Astrocyte of the hippocampus (primary cell): Measurements from ENCODE around the gene RASAL2.
A peak's percentile ranks its signal among the peaks of the same experiment; 100 is the strongest.

Experiments
- DNase-seq: peaks from one replicate; pipeline ENCODE4 v3.0.0; 2011; ENCODE audit warnings: low read depth, low spot score

RASAL2 gene

GRCh38 chr1:178452013-178452412 lies 358.1 kb downstream of the RASAL2 start:
- DNase-seq: no peak

GRCh38 chr1:178456472-178456871 lies 362.6 kb downstream of the RASAL2 start:
- DNase-seq: no peak

GRCh38 chr1:178457651-178458050 lies 363.7 kb downstream of the RASAL2 start:
- no peak for DNase-seq

GRCh38 chr1:178458203-178458602 lies 364.3 kb downstream of the RASAL2 start:
- DNase-seq: no peak

GRCh38 chr1:178461104-178461503 lies 367.2 kb downstream of the RASAL2 start:
- DNase-seq: peak; percentile 24

GRCh38 chr1:178461701-178462100 lies 367.8 kb downstream of the RASAL2 start:
- DNase-seq: peak; percentile 28

- no peak for DNase-seq
Measured at GRCh38 chr1:178464141-178464540, 370.2 kb downstream of the RASAL2 start.

GRCh38 chr1:178464566-178464965 lies 370.7 kb downstream of the RASAL2 start:
- no peak for DNase-seq

- DNase-seq: peak; percentile 60
Measured at GRCh38 chr1:178465011-178465410, 371.1 kb downstream of the RASAL2 start.

- no peak for DNase-seq
Measured at GRCh38 chr1:178467837-178468236, 373.9 kb downstream of the RASAL2 start.

- no peak for DNase-seq
Measured at GRCh38 chr1:178470411-178470960, 376.6 kb downstream of the RASAL2 start.

GRCh38 chr1:178472531-178472930 lies 378.6 kb downstream of the RASAL2 start:
- no peak for DNase-seq

GRCh38 chr1:178477373-178477772 lies 383.5 kb downstream of the RASAL2 start:
- no peak for DNase-seq

- no peak for DNase-seq
Measured at GRCh38 chr1:178477841-178478240, 383.9 kb downstream of the RASAL2 start.

GRCh38 chr1:178483251-178483957 lies 389.5 kb downstream of the RASAL2 start:
- DNase-seq: no peak

- no peak for DNase-seq
Measured at GRCh38 chr1:178484698-178485225, 390.9 kb downstream of the RASAL2 start.

GRCh38 chr1:178485541-178485981 lies 391.7 kb downstream of the RASAL2 start:
- DNase-seq: no peak

- no peak for DNase-seq
Measured at GRCh38 chr1:178486100-178487069, 392.5 kb downstream of the RASAL2 start.

- DNase-seq: no peak
Measured at GRCh38 chr1:178487070-178487615, 393.2 kb downstream of the RASAL2 start.

- DNase-seq: no peak
Measured at GRCh38 chr1:178488393-178488792, 394.5 kb downstream of the RASAL2 start.

GRCh38 chr1:178489399-178489798 lies 395.5 kb downstream of the RASAL2 start:
- DNase-seq: no peak

- no peak for DNase-seq
Measured at GRCh38 chr1:178490136-178490535, 396.2 kb downstream of the RASAL2 start.
